Mesodermal cell (in vitro differentiated cells): ENCODE results near the gene ATP5F1D.

Experiments used
- H3K27ac ChIP-seq: 2 replicates; pipeline ENCODE4 v1.7.0; 2013; ENCODE audit warnings: mild to moderate bottlenecking, low read depth, low read length, moderate library complexity; ENCODE audit not compliant: severe bottlenecking
- H3K36me3 ChIP-seq: 2 replicates; pipeline ENCODE4 v1.7.1; 2013; ENCODE audit warnings: mild to moderate bottlenecking, low read length, moderate library complexity; ENCODE audit not compliant: control insufficient read depth, insufficient read depth
- H3K4me1 ChIP-seq: one replicate; pipeline ENCODE4 v1.7.1; 2013; ENCODE audit warnings: mild to moderate bottlenecking, low read length; ENCODE audit not compliant: insufficient read depth, control insufficient read depth, poor library complexity, severe bottlenecking
- H3K4me3 ChIP-seq: 2 replicates; pipeline ENCODE4 v1.7.0; 2013; ENCODE audit warnings: low read length, control low read depth, mild to moderate bottlenecking; ENCODE audit not compliant: insufficient read depth, poor library complexity, severe bottlenecking; ENCODE audit errors: extremely low read depth
- H3K9me3 ChIP-seq: 2 replicates; pipeline ENCODE4 v1.7.1; 2013; ENCODE audit warnings: mild to moderate bottlenecking, low read length, moderate library complexity; ENCODE audit not compliant: control insufficient read depth
- WGBS, 2 experiments: methylation state at CpG; one replicate each; pipeline ENCODE4 v1.1.5; 2013; ENCODE audit warnings: missing lambda C conversion rate in 2 of 2; ENCODE audit not compliant: insufficient coverage in 2 of 2; 5-methylcytosine and 5-hydroxymethylcytosine counted together

The ATP5F1D gene

DNA sequence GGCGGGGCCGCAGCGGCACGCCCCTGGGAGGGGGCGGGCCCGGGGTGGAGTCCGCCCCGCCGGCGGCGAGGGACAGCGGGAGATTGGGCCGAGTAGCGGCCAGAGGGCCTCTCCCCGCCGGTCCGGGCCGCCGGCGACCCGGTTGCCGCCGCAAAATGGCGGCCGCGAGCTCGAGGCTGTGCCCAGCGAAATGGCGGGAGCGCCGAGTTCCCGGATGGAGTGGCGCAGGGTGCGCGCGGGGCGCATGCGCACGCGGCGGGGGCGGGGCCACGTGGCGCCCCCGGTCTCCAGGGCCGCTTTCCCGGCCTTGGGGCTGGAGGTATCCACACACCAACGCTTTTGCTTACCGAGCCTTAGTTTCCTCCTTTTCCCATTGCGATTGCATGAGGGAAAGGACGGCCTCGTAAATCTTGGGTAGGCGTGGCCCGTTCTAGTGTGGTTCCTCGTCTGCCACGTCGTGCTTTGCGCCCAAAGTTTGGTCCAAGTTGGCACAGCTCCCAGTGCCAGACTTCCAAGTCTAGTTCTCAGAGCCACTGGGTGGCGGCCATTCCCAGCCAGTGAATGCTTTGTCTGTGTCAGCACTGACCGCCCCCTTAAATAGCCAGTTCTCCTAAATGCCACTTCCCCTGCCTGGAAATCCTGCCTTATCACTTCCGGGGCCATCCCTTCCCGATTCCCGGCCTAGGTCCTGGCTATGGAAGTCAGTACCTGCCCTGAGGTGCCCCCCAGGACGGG lies 28.1 kb downstream of the ATP5F1D start:
- WGBS, 2 experiments: 1% methylated on average over 35 to 59 of the region's 64 CpGs
- Histone ChIP-seq H3K36me3 (peaks cover 50% of the 10 kb centered on the region), H3K4me3 (peak overlapping the region; percentile 85), H3K9me3 (no peaks in the 10 kb centered on the region), H3K4me1 (peaks cover 67% of the 10 kb centered on the region), H3K27ac (peak overlapping the region; percentile 97)

DNA sequence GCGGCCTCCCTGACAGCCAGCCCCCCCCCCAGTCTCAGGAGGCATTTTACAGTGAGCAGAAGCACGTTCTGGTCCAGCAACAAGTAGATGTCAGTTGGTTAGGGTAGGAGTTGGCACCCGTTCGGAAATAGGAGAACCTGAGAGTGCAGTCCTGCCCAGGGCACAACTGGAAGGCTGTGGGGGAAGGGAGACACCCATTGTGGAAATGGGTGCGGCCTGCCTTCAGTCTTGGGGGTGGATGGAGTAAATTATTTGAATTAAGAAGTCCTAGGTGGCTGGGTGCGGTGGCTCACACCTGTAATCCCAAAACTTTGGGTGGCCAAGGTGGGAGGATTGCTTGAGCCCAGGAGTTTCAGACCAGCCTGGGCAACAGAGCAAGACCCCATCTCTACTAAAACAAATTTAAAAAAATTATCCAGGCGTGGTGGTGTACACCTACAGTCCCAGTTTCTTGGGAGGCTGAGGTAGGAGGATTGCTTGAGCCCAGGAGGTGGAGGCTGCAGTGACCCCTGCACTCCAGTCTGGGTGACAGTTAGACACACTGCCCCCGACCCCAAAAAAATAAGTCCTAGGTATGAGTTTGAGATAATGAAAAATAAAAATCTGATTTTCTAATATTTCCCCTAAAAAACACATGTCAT lies 28.8 kb downstream of the ATP5F1D start:
- no peaks in the 10 kb centered on the region for H3K9me3 ChIP-seq
- H3K4me1 ChIP-seq: peaks cover 61% of the 10 kb centered on the region
- H3K4me3 ChIP-seq: peak overlapping the region; percentile 85
- 54 to 55% methylated on average over 4 to 5 of the region's 8 CpGs for WGBS, 2 experiments
- peaks cover 54% of the 10 kb centered on the region for H3K36me3 ChIP-seq
- H3K27ac ChIP-seq: peak overlapping the region; percentile 97

DNA sequence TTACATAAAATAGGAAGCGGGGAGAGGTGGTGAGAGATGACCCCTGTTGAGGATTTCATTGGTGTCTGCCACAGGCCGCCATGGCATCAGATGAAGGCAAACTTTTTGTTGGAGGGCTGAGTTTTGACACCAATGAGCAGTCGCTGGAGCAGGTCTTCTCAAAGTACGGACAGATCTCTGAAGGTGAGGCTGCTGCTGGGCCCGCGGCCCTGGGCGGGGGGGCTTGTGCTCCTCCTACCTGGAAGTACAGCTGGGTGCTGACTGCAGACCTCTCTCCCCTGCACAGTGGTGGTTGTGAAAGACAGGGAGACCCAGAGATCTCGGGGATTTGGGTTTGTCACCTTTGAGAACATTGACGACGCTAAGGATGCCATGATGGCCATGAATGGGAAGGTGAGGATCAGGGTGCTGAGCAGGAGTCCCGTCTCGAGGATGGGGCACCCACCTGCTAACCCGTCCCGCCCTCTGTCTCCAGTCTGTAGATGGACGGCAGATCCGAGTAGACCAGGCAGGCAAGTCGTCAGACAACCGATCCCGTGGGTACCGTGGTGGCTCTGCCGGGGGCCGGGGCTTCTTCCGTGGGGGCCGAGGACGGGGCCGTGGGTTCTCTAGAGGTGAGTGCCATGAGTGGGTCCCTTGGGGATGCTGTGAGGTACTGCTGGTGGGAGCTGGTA lies 29.4 kb downstream of the ATP5F1D start:
- Histone ChIP-seq H3K4me3 (peak overlapping the region; percentile 85), H3K4me1 (peaks cover 57% of the 10 kb centered on the region), H3K9me3 (no peaks in the 10 kb centered on the region), H3K27ac (peak overlapping the region; percentile 97), H3K36me3 (peaks cover 54% of the 10 kb centered on the region)
- 96 to 97% methylated on average over 25 of the region's 26 CpGs for WGBS, 2 experiments

DNA sequence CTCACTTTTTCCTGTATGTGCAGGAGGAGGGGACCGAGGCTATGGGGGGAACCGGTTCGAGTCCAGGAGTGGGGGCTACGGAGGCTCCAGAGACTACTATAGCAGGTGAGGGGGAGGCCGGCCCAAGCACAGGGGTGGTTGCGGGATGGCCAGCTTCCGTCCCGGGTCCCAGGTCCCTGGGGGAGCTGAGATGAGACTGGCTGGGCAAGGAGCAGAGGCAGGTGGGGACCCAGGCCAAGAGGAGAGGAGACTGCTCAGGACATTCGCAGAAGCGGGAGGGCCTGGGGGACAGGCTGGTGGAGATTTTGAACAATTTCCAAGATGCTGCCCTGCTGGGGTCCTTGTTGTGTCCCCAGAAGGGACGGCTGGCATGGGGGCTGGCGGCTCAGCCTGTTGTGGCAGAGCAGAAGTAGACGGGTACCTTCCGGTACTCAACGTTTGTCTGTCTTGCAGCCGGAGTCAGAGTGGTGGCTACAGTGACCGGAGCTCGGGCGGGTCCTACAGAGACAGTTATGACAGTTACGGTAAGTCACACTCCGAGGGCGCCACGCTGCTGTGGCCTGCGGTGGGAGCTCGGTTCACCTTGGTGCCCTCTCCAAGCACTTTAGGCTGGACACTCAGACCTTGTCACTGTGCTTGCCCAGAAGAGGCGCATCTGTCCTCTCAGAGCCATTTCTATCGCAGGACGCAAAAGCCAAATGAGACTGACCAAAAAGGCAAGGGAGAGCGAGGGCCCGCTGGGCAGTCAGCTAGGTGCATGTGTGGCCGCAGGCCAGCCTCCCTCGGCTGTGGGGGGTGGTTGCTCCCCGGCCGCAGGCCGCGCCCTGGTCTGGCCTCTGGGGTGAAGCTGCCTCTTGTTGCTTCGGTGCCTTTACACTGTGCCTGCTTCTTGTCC lies 30.2 kb downstream of the ATP5F1D start:
- H3K4me1 ChIP-seq: peaks cover 54% of the 10 kb centered on the region
- no peaks in the 10 kb centered on the region for H3K9me3 ChIP-seq
- peak overlapping the region; percentile 16 for H3K27ac ChIP-seq
- WGBS, 2 experiments: 94 to 96% methylated on average over 34 to 36 of the region's 37 CpGs
- no peak overlapping the region for H3K4me3 ChIP-seq
- peaks cover 54% of the 10 kb centered on the region for H3K36me3 ChIP-seq

DNA sequence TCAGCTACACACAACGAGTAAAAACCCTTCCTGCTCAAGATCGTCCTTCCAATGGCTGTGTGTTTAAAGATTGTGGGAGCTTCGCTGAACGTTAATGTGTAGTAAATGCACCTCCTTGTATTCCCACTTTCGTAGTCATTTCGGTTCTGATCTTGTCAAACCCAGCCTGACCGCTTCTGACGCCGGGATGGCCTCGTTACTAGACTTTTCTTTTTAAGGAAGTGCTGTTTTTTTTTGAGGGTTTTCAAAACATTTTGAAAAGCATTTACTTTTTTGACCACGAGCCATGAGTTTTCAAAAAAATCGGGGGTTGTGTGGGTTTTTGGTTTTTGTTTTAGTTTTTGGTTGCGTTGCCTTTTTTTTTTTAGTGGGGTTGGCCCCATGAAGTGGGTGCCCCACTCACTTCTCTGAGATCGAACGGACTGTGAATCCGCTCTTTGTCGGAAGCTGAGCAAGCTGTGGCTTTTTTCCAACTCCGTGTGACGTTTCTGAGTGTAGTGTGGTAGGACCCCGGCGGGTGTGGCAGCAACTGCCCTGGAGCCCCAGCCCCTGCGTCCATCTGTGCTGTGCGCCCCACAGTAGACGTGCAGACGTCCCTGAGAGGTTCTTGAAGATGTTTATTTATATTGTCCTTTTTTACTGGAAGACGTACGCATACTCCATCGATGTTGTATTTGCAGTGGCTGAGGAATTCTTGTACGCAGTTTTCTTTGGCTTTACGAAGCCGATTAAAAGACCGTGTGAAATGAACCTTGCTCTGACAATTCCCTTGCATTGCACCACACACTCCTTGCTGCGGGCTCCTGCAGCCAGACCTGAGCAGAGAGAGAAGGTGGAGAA lies 31.1 kb downstream of the ATP5F1D start:
- 96 to 98% methylated on average over 30 to 32 of the region's 33 CpGs for WGBS, 2 experiments
- H3K9me3 ChIP-seq: no peaks in the 10 kb centered on the region
- no peak overlapping the region for H3K4me3 ChIP-seq
- peak overlapping the region; percentile 37 for H3K27ac ChIP-seq
- peaks cover 58% of the 10 kb centered on the region for H3K36me3 ChIP-seq
- H3K4me1 ChIP-seq: peaks cover 47% of the 10 kb centered on the region

DNA sequence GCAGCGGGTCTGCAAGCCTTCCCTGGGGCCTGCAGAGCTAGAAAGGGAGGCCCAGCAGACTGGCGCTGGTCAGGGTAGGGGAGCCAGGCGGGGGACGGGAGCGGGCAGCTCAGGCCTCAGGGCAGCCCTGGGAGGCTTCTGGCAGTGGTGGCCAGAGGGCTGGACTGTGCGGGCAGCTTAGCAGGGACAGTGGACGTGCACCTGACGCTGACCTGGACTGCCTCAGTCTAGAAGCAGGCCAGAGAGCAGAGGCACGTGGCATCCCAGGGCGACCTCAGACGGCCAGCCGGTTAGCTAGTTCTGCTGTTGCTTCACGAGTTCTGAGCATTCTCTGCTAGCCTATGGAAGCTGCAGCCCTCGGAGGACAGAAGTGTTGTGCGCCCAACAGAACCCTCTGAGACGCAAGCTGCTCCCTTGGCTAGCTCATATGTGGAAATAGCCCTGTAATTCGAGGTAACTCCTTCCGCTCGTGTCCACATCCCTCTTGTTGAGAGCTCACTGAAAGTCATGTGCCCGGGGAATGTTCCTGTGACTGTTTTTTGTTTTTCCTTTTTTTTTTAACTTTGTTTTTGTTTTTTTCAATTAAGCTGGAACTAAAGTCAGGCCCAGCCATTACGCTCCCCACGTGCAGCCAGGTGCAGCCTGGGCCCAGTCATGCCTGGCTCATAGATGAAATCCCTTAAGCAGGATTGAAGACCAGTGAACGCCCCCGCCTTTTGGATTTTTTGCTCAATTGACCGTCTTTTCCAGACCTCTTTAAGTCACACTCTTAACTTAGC lies 31.9 kb downstream of the ATP5F1D start:
- H3K36me3 ChIP-seq: peaks cover 61% of the 10 kb centered on the region
- no peaks in the 10 kb centered on the region for H3K9me3 ChIP-seq
- H3K4me3 ChIP-seq: no peak overlapping the region
- 95 to 99% methylated on average over 24 to 25 of the region's 25 CpGs for WGBS, 2 experiments
- H3K4me1 ChIP-seq: peaks cover 39% of the 10 kb centered on the region
- peak overlapping the region; percentile 99 for H3K27ac ChIP-seq

DNA sequence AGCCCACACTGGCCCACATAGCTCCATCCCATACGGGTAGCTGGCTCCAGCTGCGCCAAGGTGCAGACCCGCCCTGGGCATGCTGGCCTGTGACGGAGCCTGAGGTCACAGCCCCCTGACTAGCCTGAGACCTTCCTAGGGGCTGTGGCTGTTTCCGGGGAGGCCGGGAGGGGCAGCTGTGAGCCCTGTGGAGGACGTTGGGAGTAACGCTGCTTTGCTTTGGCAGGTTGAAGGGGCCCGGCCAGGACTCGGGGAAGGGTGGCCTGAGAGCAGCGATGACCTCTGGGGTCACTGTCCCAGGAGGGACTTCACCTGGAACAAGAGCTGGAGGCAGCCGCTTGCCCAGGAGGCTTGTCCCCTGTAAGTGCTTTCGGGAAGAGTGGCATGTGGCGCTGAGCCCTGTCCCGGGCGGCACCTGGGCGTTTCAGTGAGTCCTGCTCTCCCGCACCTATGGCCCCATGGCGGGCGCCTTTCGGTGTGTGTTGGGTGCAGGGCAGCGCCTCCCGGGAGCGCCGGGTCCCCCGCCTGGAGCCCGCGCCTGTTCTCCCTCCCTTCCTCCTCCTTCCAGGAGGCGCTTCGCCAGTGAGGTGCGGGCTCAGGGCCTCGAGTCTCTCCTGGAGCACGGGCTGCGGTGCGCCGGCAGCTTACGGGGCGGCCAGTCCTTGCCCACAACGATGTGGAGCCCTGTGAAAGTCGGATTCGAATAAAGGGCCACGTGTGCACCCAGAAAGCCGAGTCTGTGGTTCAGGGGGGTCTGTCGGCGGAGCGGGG lies 32.7 kb downstream of the ATP5F1D start:
- Histone ChIP-seq H3K27ac (peak overlapping the region; percentile 99), H3K4me3 (peak overlapping the region; percentile 52), H3K36me3 (peaks cover 68% of the 10 kb centered on the region), H3K4me1 (peaks cover 35% of the 10 kb centered on the region), H3K9me3 (no peaks in the 10 kb centered on the region)
- 86 to 92% methylated on average over 34 to 39 of the region's 46 CpGs for WGBS, 2 experiments

DNA sequence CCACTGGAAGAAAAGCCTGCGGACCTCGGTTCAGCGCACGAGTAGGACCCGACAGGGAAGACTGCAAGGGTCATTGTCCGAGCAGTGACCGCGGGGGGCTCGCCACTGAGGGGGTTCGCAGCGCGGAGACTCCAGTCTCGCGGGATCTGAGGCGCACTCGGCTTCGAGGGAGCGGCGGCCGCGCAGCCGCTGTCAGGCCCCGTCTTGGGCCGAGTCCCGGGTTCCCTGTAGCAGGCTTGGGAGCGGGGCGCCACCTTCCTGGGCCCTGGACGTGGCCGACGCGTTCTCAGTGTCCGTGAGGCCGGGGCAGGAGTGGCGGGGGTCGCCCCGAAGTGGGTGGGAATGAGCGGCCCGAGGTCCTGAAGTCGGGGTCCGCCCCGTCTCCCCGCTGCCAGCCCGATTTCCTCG lies 33.3 kb downstream of the ATP5F1D start:
- Histone ChIP-seq H3K36me3 (peaks cover 66% of the 10 kb centered on the region), H3K27ac (peak overlapping the region; percentile 99), H3K9me3 (no peaks in the 10 kb centered on the region), H3K4me3 (peak overlapping the region; percentile 52), H3K4me1 (peaks cover 35% of the 10 kb centered on the region)
- 45 to 54% methylated on average over 40 to 43 of the region's 44 CpGs for WGBS, 2 experiments
